WTC11 (cell line): Measurements from ENCODE around the gene ANKRD33B. TPM values are rescaled to one million over a fixed set of nuclear protein-coding genes. Genes with fewer than 3 reads are reported as not detected.

Experiments used
- ATAC-seq: fragments of 200-7000 bp; cut with Tn5 transposase; 2 replicates; pipeline ENCODE4 v1.10.0; 2021; ENCODE audit warnings: mild to moderate bottlenecking, moderate library complexity
- CTCF ChIA-PET: fragments of 300-600 bp; sonication (Branson Sonifier 250); formaldehyde crosslinking; loops from one replicate; lab custom pipeline; 2021; ENCODE audit warnings: antibody characterized with exemption; lab: Charles Lee
- POLR2A ChIA-PET: fragments of 350-600 bp; sonication (Branson Sonifier 250); formaldehyde crosslinking; loops from one replicate; lab custom pipeline; 2021; ENCODE audit warnings: antibody characterized with exemption; lab: Charles Lee
- DNase-seq: peaks from one replicate; pipeline ENCODE4 v3.0.0; 2021; ENCODE audit warnings: low spot score
- H3K27ac Mint-ChIP-seq: 2 replicates; pipeline ENCODE4 v1.8.0; 2021; ENCODE audit warnings: mixed read lengths
- H3K27me3 Mint-ChIP-seq: 2 replicates; pipeline ENCODE4 v1.8.0; 2021; ENCODE audit warnings: low read depth, mild to moderate bottlenecking, moderate library complexity, mixed read lengths
- H3K36me3 Mint-ChIP-seq: 2 replicates; pipeline ENCODE4 v1.8.0; 2021; ENCODE audit warnings: mixed read lengths
- H3K4me1 Mint-ChIP-seq: 2 replicates; pipeline ENCODE4 v1.8.0; 2022; ENCODE audit warnings: mixed read lengths
- H3K4me3 Mint-ChIP-seq: 2 replicates; pipeline ENCODE4 v1.8.0; 2021; ENCODE audit warnings: mild to moderate bottlenecking, moderate library complexity, mixed read lengths
- H3K9me3 Mint-ChIP-seq: 2 replicates; pipeline ENCODE4 v1.8.0; 2021; ENCODE audit warnings: mixed read lengths
- ATF3 ChIP-seq: sonication (generic); formaldehyde crosslinking; conservative IDR thresholded peaks from 2 replicates; pipeline ENCODE4 v1.8.1; 2022; ENCODE audit warnings: mild to moderate bottlenecking, missing genetic modification reagents
- ETV6 ChIP-seq: sonication (generic); formaldehyde crosslinking; IDR thresholded peaks from 2 replicates; pipeline ENCODE4 v1.8.1; 2022; ENCODE audit warnings: mild to moderate bottlenecking, missing genetic modification reagents
- FOXP1 ChIP-seq: sonication (generic); formaldehyde crosslinking; IDR thresholded peaks from 2 replicates; pipeline ENCODE4 v1.8.0; 2022; ENCODE audit warnings: missing genetic modification reagents, mild to moderate bottlenecking, moderate library complexity, borderline replicate concordance
- NFE2L1 ChIP-seq: sonication (generic); formaldehyde crosslinking; IDR thresholded peaks from 2 replicates; pipeline ENCODE4 v1.8.1; 2023; ENCODE audit warnings: missing genetic modification reagents
- NR2C2 ChIP-seq: sonication (generic); formaldehyde crosslinking; IDR thresholded peaks from 2 replicates; pipeline ENCODE4 v1.8.0; 2022; ENCODE audit warnings: mild to moderate bottlenecking, missing genetic modification reagents
- TCF7 ChIP-seq: sonication (generic); formaldehyde crosslinking; IDR thresholded peaks from 2 replicates; pipeline ENCODE4 v1.8.0; 2022; ENCODE audit warnings: mild to moderate bottlenecking, low read depth, missing genetic modification reagents, moderate library complexity
- USF2 ChIP-seq: sonication (generic); formaldehyde crosslinking; IDR thresholded peaks from 2 replicates; pipeline ENCODE4 v1.8.1; 2023; ENCODE audit warnings: mild to moderate bottlenecking, missing genetic modification reagents, moderate library complexity
- ZBTB43 ChIP-seq: sonication (generic); formaldehyde crosslinking; IDR thresholded peaks from 2 replicates; pipeline ENCODE4 v1.8.1; 2023; ENCODE audit warnings: mild to moderate bottlenecking, missing genetic modification reagents
- ZNF232 ChIP-seq: sonication (generic); formaldehyde crosslinking; IDR thresholded peaks from 2 replicates; pipeline ENCODE4 v1.8.0; 2022; ENCODE audit warnings: mild to moderate bottlenecking, missing genetic modification reagents
- ZNF423 ChIP-seq: fragments of 250-450 bp; sonication (Bioruptor Pico); IDR thresholded peaks from 2 replicates; pipeline ENCODE4 v2.1.2; 2022; ENCODE audit warnings: mild to moderate bottlenecking, moderate library complexity
- ZNF671 ChIP-seq: fragments of 250-450 bp; sonication (Bioruptor Pico); IDR thresholded peaks from 2 replicates; pipeline ENCODE4 v1.8.0; 2021; ENCODE audit warnings: mild to moderate bottlenecking
- total RNA-seq: library from RNA; stranded (reverse); gene quantifications from 3 replicates; pipeline ENCODE4 v1.2.3, GENCODE V29; 2021
- TF ChIP-seq, protein P1 (sequence below): sonication (generic); formaldehyde crosslinking; IDR thresholded peaks from 2 replicates; pipeline ENCODE4 v1.8.0; 2022; ENCODE audit warnings: mild to moderate bottlenecking, missing genetic modification reagents
- TF ChIP-seq, protein P2 (sequence below): sonication (generic); formaldehyde crosslinking; IDR thresholded peaks from 2 replicates; pipeline ENCODE4 v1.8.1; 2023; ENCODE audit warnings: mild to moderate bottlenecking, missing genetic modification reagents, borderline replicate concordance
- TF ChIP-seq, protein P3 (sequence below): fragments of 250-450 bp; sonication (Bioruptor Pico); IDR thresholded peaks from 2 replicates; pipeline ENCODE4 v1.9.0; 2021; ENCODE audit warnings: mild to moderate bottlenecking
- TF ChIP-seq, protein P4 (sequence below): sonication (generic); formaldehyde crosslinking; IDR thresholded peaks from 2 replicates; pipeline ENCODE4 v1.8.1; 2022; ENCODE audit warnings: missing genetic modification reagents, borderline replicate concordance

ANKRD33B gene
- total RNA-seq, 1 experiment from 2014 or later = 9.2 TPM

- Mint-ChIP-seq H3K4me3 (no peak overlapping the region), H3K27me3 (no peaks in the 10 kb centered on the region; the same call in 1 of the 2 replicates), H3K4me1 (0 out of 2 replicates have a peak, but pooled peaks cover 3% of the 10 kb centered on the region), H3K9me3 (no peaks in the 10 kb centered on the region), H3K36me3 (no peaks in the 10 kb centered on the region), H3K27ac (no peak overlapping the region)
- ATAC-seq (no peak), DNase-seq (no peak)
- ChIA-PET POLR2A (no interaction called here), CTCF (no interaction called here)
- TF ChIP-seq ZNF671 (CRISPR knock-in tag) (no peak), ZNF232 (no peak), NR2C2 (CRISPR knock-in tag) (no peak), ZNF423 (CRISPR knock-in tag) (no peak), ZBTB43 (CRISPR knock-in tag) (no peak), ETV6 (CRISPR knock-in tag) (no peak), ATF3 (CRISPR knock-in tag) (no peak), TCF7 (CRISPR knock-in tag) (no peak), USF2 (no peak), NFE2L1 (CRISPR knock-in tag) (no peak), FOXP1 (CRISPR knock-in tag) (no peak)
- TF ChIP-seq, protein P1, sequence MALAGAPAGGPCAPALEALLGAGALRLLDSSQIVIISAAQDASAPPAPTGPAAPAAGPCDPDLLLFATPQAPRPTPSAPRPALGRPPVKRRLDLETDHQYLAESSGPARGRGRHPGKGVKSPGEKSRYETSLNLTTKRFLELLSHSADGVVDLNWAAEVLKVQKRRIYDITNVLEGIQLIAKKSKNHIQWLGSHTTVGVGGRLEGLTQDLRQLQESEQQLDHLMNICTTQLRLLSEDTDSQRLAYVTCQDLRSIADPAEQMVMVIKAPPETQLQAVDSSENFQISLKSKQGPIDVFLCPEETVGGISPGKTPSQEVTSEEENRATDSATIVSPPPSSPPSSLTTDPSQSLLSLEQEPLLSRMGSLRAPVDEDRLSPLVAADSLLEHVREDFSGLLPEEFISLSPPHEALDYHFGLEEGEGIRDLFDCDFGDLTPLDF (CRISPR knock-in tag) = no peak
- TF ChIP-seq, protein P2, sequence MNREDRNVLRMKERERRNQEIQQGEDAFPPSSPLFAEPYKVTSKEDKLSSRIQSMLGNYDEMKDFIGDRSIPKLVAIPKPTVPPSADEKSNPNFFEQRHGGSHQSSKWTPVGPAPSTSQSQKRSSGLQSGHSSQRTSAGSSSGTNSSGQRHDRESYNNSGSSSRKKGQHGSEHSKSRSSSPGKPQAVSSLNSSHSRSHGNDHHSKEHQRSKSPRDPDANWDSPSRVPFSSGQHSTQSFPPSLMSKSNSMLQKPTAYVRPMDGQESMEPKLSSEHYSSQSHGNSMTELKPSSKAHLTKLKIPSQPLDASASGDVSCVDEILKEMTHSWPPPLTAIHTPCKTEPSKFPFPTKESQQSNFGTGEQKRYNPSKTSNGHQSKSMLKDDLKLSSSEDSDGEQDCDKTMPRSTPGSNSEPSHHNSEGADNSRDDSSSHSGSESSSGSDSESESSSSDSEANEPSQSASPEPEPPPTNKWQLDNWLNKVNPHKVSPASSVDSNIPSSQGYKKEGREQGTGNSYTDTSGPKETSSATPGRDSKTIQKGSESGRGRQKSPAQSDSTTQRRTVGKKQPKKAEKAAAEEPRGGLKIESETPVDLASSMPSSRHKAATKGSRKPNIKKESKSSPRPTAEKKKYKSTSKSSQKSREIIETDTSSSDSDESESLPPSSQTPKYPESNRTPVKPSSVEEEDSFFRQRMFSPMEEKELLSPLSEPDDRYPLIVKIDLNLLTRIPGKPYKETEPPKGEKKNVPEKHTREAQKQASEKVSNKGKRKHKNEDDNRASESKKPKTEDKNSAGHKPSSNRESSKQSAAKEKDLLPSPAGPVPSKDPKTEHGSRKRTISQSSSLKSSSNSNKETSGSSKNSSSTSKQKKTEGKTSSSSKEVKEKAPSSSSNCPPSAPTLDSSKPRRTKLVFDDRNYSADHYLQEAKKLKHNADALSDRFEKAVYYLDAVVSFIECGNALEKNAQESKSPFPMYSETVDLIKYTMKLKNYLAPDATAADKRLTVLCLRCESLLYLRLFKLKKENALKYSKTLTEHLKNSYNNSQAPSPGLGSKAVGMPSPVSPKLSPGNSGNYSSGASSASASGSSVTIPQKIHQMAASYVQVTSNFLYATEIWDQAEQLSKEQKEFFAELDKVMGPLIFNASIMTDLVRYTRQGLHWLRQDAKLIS (CRISPR knock-in tag) = no peak
- TF ChIP-seq, protein P3, sequence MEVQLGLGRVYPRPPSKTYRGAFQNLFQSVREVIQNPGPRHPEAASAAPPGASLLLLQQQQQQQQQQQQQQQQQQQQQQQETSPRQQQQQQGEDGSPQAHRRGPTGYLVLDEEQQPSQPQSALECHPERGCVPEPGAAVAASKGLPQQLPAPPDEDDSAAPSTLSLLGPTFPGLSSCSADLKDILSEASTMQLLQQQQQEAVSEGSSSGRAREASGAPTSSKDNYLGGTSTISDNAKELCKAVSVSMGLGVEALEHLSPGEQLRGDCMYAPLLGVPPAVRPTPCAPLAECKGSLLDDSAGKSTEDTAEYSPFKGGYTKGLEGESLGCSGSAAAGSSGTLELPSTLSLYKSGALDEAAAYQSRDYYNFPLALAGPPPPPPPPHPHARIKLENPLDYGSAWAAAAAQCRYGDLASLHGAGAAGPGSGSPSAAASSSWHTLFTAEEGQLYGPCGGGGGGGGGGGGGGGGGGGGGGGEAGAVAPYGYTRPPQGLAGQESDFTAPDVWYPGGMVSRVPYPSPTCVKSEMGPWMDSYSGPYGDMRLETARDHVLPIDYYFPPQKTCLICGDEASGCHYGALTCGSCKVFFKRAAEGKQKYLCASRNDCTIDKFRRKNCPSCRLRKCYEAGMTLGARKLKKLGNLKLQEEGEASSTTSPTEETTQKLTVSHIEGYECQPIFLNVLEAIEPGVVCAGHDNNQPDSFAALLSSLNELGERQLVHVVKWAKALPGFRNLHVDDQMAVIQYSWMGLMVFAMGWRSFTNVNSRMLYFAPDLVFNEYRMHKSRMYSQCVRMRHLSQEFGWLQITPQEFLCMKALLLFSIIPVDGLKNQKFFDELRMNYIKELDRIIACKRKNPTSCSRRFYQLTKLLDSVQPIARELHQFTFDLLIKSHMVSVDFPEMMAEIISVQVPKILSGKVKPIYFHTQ (CRISPR knock-in tag) = no peak
- TF ChIP-seq, protein P4, sequence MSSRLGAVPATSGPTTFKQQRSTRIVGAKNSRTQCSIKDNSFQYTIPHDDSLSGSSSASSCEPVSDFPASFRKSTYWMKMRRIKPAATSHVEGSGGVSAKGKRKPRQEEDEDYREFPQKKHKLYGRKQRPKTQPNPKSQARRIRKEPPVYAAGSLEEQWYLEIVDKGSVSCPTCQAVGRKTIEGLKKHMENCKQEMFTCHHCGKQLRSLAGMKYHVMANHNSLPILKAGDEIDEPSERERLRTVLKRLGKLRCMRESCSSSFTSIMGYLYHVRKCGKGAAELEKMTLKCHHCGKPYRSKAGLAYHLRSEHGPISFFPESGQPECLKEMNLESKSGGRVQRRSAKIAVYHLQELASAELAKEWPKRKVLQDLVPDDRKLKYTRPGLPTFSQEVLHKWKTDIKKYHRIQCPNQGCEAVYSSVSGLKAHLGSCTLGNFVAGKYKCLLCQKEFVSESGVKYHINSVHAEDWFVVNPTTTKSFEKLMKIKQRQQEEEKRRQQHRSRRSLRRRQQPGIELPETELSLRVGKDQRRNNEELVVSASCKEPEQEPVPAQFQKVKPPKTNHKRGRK = no peak
Measured at GRCh38 chr5:10538789-10539686, 24.8 kb upstream of the ANKRD33B start.
